Measurements from ENCODE around the gene JAG2. TPM values are rescaled to one million over a fixed set of nuclear protein-coding genes. Genes with fewer than 3 reads are reported as not detected.

Gene JAG2
- total and polyA plus RNA-seq, 2 of the 4 experiments (the other 2 are of a cell fraction) = 0.18 to 0.58 TPM

DNA sequence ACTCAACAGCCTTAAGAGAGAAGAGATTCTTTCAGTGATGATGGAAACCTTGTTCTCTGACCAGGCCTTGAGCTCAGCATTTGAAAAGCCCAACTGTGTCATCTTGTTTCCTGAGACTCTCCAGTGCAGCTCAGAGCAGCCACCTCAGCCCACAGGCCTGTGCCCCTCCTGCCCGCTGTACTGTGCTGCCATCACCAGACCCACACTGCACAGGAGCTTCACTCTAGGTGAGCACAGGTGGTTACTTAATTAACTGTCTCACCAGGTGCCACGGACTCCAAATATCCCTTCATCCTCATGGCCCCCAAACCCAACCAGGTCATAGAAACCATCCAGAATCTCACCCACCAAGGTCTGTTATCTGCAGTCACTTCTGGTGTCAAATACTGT lies 51.3 kb downstream of the JAG2 start:
- no peak overlapping the region for H3K14ac ChIP-seq (replicated peaks; ENCODE audit: low read depth, low read length)
- H3K4me2 ChIP-seq (ENCODE audit: low read depth, low read length) = no peak overlapping the region
- peaks cover 48% of the 10 kb centered on the region for H3K27me3 ChIP-seq (ENCODE audit: control insufficient read depth, insufficient read depth, low read length)
- H3K27ac ChIP-seq (ENCODE audit: insufficient read depth, low read length) = no peak overlapping the region
- H2BK5ac ChIP-seq (ENCODE audit: low read depth, low read length, poor library complexity, severe bottlenecking) = no peak overlapping the region
- no peak overlapping the region for H2AFZ ChIP-seq (replicated peaks; ENCODE audit: low read length, poor library complexity)
- no peak overlapping the region for H3K4me3 ChIP-seq (ENCODE audit: insufficient read depth, low read depth, low read length)
- ChIA-PET CTCF (interaction anchor here (1.8 kb wide), 1 partner anchor 9 kb away, joined by 6 read pairs; no protein-coding TSS in a partner anchor), POLR2A (ENCODE audit: unreplicated experiment) (interaction anchor here (0.5 kb wide), 1 partner anchor 10 kb away, joined by 3 read pairs; no protein-coding TSS in a partner anchor)
- TF ChIP-seq MAZ (IDR thresholded peaks at IDR 0.05; ENCODE audit: borderline replicate concordance, low read depth, low read length) (no peak), CEBPB (IDR thresholded peaks at IDR 0.05; ENCODE audit: low read depth, low read length) (no peak), RFX5 (IDR thresholded peaks at IDR 0.05; ENCODE audit: low read depth, low read length) (no peak), ELK1 (IDR thresholded peaks at IDR 0.05; ENCODE audit: borderline replicate concordance, low read depth, low read length) (no peak), RCOR1 (IDR thresholded peaks at IDR 0.05; ENCODE audit: insufficient replicate concordance, low read length) (no peak), POLR2A (IDR thresholded peaks at IDR 0.05; ENCODE audit: low read depth, low read length) (no peak), NFE2L2 (IDR thresholded peaks at IDR 0.05; ENCODE audit: low read depth, low read length) (no peak)
- TF ChIP-seq, protein P1, sequence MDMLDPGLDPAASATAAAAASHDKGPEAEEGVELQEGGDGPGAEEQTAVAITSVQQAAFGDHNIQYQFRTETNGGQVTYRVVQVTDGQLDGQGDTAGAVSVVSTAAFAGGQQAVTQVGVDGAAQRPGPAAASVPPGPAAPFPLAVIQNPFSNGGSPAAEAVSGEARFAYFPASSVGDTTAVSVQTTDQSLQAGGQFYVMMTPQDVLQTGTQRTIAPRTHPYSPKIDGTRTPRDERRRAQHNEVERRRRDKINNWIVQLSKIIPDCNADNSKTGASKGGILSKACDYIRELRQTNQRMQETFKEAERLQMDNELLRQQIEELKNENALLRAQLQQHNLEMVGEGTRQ (IDR thresholded peaks at IDR 0.05; ENCODE audit: low read depth, low read length) = no peak
- no peak overlapping the region for H2BK15ac ChIP-seq (ENCODE audit: low read depth, low read length)
- dilution Hi-C loops (cut with HindIII; ENCODE audit: low sequenced_read_pairs, unreplicated experiment) (no loop called here), in situ Hi-C loops (cut with MboI; ENCODE audit: low sequenced_read_pairs) (no loop called here), intact Hi-C loops (cut with micrococcal nuclease) (no loop called here)
- H3K36me3 ChIP-seq (ENCODE audit: control insufficient read depth, insufficient read depth, low read length) = no peaks in the 10 kb centered on the region
- no peak overlapping the region for H3K9ac ChIP-seq (ENCODE audit: low read depth, low read length)
- WGBS, 2 experiments (ENCODE audit: extremely low coverage in 2 of 2, insufficient read length in 1 of 2) = 50% methylated on average over 1 of the region's 2 CpGs; no CpG with 5 or more reads in 1 of the 2 experiments
- H3K9me3 ChIP-seq (ENCODE audit: control insufficient read depth, insufficient read depth, low read length) = peaks cover 14% of the 10 kb centered on the region
- no peak overlapping the region for H2AK5ac ChIP-seq (ENCODE audit: low read depth, low read length)
- H3K79me1 ChIP-seq (ENCODE audit: low read depth in 1 of 2, low read length in 2 of 2) = no peaks in the 10 kb centered on the region
- BruUV-seq (replicated peaks) = no TSS peak
- H4K8ac ChIP-seq (ENCODE audit: low read depth in 2 of 2, low read length in 2 of 2) = no peak overlapping the region
- no peak overlapping the region for H3K23ac ChIP-seq (ENCODE audit: low read depth, low read length)
- no peak overlapping the region for H4K91ac ChIP-seq (ENCODE audit: insufficient read depth, low read depth, low read length)
- no peaks in the 10 kb centered on the region; the same call in 1 of the 2 replicates for H3K9me1 ChIP-seq (ENCODE audit: insufficient read depth, low read length)
- no peak overlapping the region for H3K4ac ChIP-seq (ENCODE audit: low read depth, low read length)
- no peak overlapping the region for H2BK120ac ChIP-seq (ENCODE audit: low read depth, low read length)
- peak overlapping the region; percentile 5 for H2AK9ac ChIP-seq (replicated peaks; ENCODE audit: low read depth, low read length, poor library complexity)
- H4K5ac ChIP-seq (ENCODE audit: low read depth, low read length) = no peak overlapping the region
- no peak overlapping the region for H2BK20ac ChIP-seq (ENCODE audit: low read depth, low read length)
- ATAC-seq (ENCODE audit: low read depth) = no peak
- no peak overlapping the region for H3K56ac ChIP-seq (ENCODE audit: extremely low read depth, insufficient read depth, low read length)
- H4K20me1 ChIP-seq (ENCODE audit: insufficient read depth, low read length) = no peaks in the 10 kb centered on the region
- H3K18ac ChIP-seq (ENCODE audit: low read depth, low read length) = no peak overlapping the region
- no peaks in the 10 kb centered on the region for H3K4me1 ChIP-seq (ENCODE audit: control insufficient read depth, insufficient read depth, low read length)
- no peak for DNase-seq

Measured in IMR-90 (cell line).